IPS DF 4.7 (cell line): Measurements from ENCODE around the gene C19orf81.

ENCODE experiments used
- DNase-seq: peaks from one replicate; pipeline ENCODE4 v3.0.0-alpha.2; 2013; ENCODE audit warnings: low spot score; ENCODE audit errors: extremely low read depth

Gene C19orf81

DNA sequence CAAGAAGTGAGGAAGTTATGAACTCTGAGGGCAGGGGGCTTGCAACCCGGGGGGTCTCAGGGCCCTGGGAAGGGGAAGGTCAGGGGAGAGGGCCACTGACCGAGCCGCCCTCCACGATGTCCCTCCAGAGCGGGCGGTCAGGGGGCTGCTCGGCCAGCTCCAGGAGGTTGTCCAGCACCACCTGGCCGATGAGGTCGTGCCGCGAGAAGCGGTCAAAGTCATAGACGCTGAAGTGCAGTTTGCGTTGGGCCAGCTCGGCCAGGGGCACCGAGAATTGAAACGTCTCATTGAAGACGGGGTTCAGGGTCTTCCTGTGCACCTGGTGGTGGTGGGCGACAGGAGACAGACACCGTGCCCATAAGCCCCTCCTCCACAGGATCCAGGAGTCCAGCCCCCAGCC is 20.1 kb upstream of the C19orf81 start:
- no peak for DNase-seq

GRCh38 chr19:50629801-50630200 is 19.4 kb upstream of the C19orf81 start:
- no peak for DNase-seq

- DNase-seq = no peak
These were observed 17.0 kb upstream of the C19orf81 start for GRCh38 chr19:50632151-50632835.

- DNase-seq = no peak
These were observed 15.9 kb upstream of the C19orf81 start for GRCh38 chr19:50633359-50633758.

- no peak for DNase-seq
These were observed 15.3 kb upstream of the C19orf81 start for GRCh38 chr19:50633973-50634372.

GRCh38 chr19:50636317-50637085 is 12.7 kb upstream of the C19orf81 start:
- no peak for DNase-seq

- DNase-seq = no peak
These were observed 10.6 kb upstream of the C19orf81 start for GRCh38 chr19:50638600-50638999.

- DNase-seq = no peak
These were observed 9.8 kb upstream of the C19orf81 start, which contains the start of gene SYT3 for GRCh38 chr19:50639121-50640112. Gene SYT3 (minus strand): TSS chr19:50639881. CDS start chr19:50637411, 2,470 bp downstream.

- no peak for DNase-seq
These were observed 8.9 kb upstream of the C19orf81 start for GRCh38 chr19:50640368-50640767.

GRCh38 chr19:50644315-50644915 is 4.8 kb upstream of the C19orf81 start:
- DNase-seq = no peak

DNA sequence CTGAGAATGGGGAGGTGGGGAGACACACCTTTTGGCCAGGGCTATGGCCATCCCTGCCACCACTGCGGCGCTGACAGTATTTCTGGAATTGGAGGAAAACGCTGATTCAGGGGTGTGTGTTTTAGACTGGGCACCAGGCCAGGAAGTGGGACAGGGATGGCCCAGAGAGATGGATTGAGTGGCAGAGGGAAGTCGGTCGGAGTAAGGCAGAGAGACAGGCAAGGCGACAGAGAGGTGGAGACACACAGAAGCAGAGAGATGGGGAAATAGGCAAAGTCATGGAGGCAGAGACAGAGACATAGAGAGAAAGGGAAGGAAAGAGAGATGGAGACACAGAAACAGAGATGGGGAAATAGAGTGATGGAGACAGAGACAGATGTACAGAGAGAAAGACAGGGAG is 4.1 kb upstream of the C19orf81 start:
- no peak for DNase-seq

DNA sequence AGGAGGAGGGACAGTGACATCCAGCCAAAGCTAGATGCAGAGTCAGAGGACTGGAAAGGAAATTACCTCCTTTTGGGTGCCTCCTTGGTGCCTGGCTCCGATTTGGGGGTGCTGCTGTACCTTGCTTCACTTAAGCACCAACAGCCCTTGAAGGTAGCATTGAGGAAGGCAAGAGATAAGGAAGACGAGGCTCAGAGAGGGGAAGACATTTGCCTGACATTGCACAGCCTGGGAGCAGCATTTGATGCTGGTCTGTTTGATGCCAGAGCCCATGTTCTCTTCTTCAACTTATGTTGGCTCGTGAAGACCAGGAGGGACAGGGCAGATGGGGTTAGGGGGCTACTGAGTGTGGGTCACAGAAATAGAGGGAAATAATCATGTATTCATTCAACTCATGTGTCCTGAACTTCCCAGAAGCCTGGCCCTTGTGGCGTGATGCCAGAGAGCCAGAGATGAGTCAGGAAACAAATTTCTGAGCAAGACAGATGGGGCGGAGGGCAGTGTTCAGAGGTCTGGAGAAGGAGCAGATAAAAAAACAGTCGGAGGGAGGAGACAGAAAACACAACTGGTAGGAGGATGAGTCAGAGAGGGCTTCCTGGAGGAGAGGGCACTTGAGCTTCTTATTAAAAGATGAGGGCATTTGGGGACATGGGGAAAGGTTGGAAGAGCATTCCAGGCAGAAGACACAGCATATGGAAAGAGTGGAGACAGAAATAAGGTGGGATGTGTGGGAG is 3.0 kb upstream of the C19orf81 start:
- DNase-seq = no peak

- no peak for DNase-seq
These were observed 1.2 kb upstream of the C19orf81 start for GRCh38 chr19:50647879-50648615.

GRCh38 chr19:50648659-50649058 is 586 bp upstream of the C19orf81 start:
- DNase-seq = no peak

GRCh38 chr19:50651174-50651573 is 1.9 kb downstream of the C19orf81 start:
- no peak for DNase-seq

- no peak for DNase-seq
These were observed 3.5 kb downstream of the C19orf81 start for GRCh38 chr19:50652722-50653121.

- DNase-seq = no peak
These were observed 5.6 kb downstream of the C19orf81 start for GRCh38 chr19:50654882-50655281.

- DNase-seq = no peak
These were observed 8.0 kb downstream of the C19orf81 start for GRCh38 chr19:50657222-50657669.

GRCh38 chr19:50657712-50658440 is 8.6 kb downstream of the C19orf81 start:
- DNase-seq = no peak
